Middle frontal gyrus (tissue), 1 donor: ENCODE measurements around the gene PALB2.
"Not testable (repeated sequence)": the region's sequence is repeated elsewhere in the genome, so short reads cannot be mapped to it uniquely, and the experiment has no call there.

Experiments
- DNase-seq: peaks from one replicate; pipeline ENCODE4 v3.0.0-alpha.2; 2015; ENCODE audit warnings: low spot score; ENCODE audit errors: extremely low spot score

The PALB2 gene

GRCh38 chr16:23650674-23651416, 9.7 kb upstream of the PALB2 start:
- no peak for DNase-seq

GRCh38 chr16:23642246-23642774, 1.2 kb upstream of the PALB2 start:
- no peak for DNase-seq

- DNase-seq = no peak
Measured at GRCh38 chr16:23640615-23640930, 537 bp downstream of the PALB2 start.

- no peak for DNase-seq
Measured at GRCh38 chr16:23635958-23636357, 5.2 kb downstream of the PALB2 start.

DNA sequence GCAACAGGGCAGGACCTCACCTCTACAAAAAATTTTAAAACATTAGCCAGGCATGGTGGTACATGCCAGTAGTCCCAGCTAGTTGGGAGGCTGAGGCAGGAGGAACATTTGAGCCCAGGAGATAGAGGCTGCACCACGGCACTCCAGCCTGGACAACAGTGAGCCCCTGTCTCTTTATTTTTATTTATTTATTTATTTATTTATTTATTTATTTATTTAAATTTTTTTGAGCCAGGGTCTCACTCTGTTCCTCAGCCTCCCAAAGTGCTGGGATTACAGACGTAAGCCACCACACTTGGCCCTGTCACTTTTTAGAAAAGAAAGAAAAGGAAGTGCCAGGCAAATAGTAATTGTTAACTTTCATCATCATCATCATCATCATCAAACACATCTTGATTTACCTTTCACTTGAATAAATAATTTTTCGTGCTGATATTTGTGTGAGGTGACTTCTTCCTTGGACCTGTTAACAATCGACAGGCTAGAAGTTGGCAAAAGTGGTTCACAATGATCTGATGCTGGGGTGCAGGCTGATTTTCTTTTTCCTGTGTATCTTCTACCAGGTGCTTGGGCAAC, 6.6 kb downstream of the PALB2 start:
- DNase-seq = no peak

DNA sequence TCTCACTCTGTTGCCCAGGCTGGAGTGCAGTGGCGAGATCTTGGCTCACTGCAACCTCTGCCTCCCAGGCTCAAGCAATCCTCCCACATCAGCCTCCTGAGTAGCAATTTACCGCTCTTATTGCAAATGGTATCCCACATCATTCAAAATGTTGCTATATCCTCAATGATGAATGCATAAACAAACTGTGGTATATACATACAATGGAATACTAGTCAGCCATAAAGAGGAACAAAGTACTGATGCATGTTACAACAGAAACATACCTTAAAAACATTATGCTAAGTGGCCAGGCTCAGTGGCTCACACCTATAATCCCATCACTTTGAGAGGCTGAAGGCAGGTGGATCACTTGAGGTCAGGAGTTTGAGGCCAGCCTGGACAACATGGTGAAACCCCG, 9.2 kb downstream of the PALB2 start:
- not testable (repeated sequence) for DNase-seq

DNA sequence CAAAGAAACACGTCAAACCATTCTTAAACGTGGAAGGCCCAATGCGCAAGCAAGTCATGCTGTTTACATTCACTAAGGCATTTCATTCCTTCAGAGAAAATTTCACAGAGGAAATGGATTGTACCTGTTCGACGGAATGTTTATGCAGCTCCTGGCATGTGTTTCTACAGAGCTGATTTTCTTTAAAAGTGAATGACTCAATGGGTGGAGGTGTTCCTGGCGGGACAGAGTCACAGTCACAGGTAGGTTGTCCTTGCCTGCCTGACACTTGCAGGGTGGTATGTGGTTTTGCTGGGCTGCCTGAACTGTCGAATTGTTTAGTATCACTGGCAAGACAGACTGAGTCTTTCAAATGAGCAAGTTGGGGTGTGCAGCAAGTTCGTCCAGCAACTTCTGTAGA, 11.6 kb downstream of the PALB2 start:
- no peak for DNase-seq

GRCh38 chr16:23624092-23624491, 17.0 kb downstream of the PALB2 start:
- DNase-seq = no peak

GRCh38 chr16:23615805-23616204, 25.3 kb downstream of the PALB2 start:
- no peak for DNase-seq

DNA sequence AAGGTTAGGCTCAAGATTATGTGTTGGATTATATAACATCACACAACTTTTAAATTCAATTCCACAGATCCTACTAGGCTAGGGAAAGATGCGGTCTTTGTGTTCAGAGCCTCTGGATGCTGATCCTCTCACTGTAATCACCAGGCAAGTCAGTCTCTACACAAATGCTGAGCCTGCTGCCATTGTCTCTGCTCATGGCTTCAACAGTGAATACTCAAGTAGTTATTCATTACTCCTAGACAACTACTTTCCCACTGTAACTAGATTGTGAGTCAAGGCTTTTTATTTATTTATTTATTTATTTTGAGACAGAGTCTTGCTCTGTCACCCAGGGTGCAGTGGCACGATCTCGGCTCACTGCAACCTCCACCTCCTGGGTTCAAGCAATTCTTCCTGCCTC, 29.2 kb downstream of the PALB2 start:
- no peak for DNase-seq

GRCh38 chr16:23610905-23611304, 30.2 kb downstream of the PALB2 start:
- not testable (repeated sequence) for DNase-seq

- no peak for DNase-seq
Measured at GRCh38 chr16:23609929-23610328, 31.2 kb downstream of the PALB2 start.

GRCh38 chr16:23608194-23608593, 32.9 kb downstream of the PALB2 start:
- DNase-seq = no peak

DNA sequence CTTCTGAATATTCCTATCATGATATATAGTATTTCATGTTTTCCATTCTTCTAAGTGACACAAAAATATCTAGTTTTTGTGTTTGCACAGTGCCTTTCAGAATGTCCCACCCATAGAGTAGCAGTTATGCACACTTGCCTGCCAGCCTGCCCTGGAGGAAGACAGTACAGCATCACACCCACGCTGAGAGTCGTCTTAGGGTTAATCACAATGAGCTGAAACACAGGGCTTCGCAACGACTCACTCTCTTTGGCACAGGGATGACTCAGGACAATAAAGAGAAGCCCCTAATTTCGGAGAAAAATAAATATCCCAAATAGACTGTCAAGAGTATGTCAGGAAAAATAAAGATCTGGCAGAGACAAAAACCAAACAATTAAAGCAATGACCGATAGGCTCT, 33.4 kb downstream of the PALB2 start:
- no peak for DNase-seq

DNA sequence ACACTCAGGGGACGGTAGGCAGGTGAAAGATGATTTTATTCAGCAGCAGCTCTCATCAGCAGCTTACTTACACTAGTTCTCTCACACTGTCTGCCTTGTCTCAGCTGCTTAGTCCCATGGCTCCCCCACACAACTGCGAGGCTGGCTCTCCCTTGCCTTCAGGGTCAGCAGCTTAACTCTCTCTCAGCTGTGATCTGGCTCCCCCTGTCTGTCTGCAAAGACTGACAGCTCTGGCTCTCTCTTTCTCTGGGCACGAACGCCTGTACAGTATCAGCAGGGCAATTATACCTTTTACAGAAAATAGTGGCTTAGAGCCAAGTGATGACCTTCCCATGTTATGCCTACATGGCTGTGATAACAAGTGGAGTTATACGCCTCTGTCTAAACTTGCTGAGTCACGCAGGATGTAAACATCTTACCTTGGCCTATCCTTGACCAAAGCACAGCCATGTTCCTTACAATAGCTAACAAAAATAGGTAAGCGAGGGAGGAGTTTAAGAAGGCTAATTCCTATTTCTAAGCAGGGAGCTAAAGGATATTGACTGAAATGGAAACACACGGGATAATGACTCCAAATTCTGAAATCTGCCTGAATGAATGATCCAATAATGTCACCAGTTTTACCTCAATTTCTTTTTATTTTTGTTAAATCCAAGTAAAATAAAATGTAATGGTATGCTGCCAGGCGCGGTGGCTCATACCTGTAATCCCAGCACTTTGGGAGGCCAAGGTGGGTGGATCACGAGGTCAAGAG, 43.9 kb downstream of the PALB2 start:
- no peak for DNase-seq

DNA sequence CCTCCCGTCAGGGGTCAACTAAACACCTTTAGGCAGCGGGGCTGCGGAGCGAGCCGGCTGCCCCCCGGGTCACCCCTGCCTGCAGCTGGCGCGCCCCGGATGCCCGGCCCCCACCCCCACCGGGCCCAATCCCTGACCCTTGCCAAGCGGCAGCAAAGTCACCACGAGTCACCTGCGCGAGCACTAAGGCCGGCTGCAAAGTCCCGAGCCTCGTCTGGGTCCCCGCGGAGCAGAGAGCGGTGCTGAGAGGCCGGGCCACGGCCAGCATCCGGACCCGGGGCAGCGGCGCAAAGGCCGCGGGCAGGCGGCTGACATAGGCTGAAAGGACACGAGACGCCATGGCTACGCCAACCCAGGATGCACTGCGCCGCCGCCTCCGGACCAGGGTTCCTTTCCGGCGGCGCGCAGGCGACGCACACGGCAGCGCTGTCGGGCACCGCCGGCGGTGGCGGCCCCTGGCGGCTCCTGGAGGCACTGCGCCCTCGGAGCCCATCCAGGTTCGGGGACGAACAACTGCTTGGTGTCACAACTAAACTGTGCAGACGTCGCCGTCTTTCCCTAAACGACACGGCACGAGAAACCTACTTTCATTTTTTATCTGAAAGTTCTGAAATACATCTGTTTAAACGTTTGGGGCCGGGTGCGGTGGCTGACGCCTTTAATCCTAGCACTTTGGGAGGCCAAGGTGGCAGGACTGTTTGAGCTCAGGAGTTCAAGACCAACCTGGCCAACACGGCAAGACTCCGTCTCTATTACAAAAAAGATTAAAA, 45.0 kb downstream of the PALB2 start, which contains the start of gene NDUFAB1:
Gene NDUFAB1 (minus strand): TSS at position 366 of the 770 bp plus-strand sequence. CDS start 26 bp downstream, at position 340.
- DNase-seq = peak; percentile 89

DNA sequence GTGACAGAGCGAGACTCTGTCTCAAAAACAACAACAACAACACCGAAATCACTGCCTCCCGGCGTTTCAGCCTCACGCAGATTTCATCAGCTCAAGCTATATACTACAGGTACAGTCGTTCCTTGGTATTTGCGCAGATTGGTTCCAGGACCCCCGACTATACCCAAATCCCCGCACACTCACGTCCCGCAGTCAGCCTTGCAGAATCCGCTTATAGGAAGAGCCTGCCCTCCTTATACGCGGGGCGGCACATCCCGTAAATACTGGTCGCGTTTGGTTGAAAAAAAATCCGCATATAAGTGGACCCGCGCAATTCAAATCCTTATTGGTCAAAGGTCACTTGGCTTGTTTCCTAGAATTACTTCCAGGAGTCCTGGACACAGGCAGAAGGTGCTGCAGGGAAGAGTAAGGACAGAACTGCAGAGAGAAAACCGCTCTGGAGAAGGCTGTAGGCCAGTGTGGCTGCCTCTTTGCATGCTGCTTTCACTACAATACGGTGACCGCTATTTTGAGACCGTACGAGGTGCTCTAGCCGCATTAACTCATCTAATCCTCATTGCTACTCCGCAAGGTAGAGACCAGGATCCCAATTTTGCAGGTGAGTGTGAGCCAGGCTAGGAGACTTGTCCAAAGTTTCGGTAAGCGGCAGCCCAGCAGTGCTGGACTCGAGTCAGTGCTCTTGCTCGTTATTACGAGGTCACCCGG, 45.7 kb downstream of the PALB2 start:
- no peak for DNase-seq

DNA sequence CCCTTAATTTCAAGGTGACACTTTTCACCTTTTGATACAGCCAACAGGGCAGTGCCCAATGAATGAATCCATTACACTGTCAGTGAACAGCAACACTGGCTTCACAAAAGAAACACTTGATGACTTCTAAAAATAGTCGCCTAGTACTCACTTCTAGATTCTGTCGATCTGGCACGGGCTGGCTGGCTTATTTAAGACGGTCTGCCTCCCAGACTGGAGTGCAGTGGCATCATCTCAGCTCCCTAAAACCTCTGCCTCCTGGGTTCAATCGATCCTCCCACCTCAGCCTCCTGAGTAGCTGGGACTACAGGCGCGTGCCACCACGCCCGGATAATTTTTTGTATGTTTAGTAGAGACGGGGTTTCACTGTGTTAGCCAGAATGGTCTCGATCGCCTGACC, 46.9 kb downstream of the PALB2 start:
- DNase-seq = no peak

- DNase-seq = no peak
Measured at GRCh38 chr16:23590181-23590580, 50.9 kb downstream of the PALB2 start.

- DNase-seq = no peak
Measured at GRCh38 chr16:23587726-23588125, 53.4 kb downstream of the PALB2 start.
